ENCODE results near the gene MEIOB.

The MEIOB gene

DNA sequence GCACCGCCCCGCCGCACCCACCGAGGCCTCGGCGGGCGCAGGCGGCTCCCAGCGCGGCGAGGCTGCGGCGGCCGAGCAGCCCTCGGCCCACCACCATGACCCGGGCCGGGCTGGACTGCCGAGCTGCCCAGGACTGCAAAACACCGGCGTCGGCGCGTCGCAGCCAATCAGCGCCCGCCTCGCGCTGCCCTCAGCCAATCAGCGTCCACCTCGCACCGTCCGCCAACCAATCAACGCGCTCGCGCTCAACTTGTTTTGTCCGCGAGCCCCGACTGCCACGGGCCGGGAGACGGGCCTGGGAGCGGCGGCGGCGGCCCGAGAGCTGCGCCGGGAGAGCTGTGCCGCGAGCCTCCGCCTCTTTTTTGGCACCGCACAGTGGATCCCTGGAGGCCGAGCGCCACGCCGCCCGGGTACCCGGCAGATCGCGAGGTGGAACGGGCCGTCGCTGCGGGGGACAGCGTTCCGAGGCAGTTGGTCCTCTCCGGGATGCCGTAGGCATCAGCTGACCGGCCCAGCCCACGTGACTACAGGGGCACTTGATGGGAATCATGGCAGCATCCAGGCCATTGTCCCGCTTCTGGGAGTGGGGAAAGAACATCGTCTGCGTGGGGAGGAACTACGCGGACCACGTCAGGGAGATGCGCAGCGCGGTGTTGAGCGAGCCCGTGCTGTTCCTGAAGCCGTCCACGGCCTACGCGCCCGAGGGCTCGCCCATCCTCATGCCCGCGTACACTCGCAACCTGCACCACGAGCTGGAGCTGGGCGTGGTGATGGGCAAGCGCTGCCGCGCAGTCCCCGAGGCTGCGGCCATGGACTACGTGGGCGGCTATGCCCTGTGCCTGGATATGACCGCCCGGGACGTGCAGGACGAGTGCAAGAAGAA, 45.0 kb downstream of the MEIOB start, which contains the start of the genes FAHD1 and HAGH:
Gene FAHD1 (plus strand): TSS at position 516 of the 883 bp plus-strand sequence. CDS start 33 bp downstream, at position 549.
Gene HAGH (minus strand): TSS at position 135 of the 883 bp plus-strand sequence. CDS start 38 bp downstream, at position 97.
- FAIRE-seq, result no peak

DNA sequence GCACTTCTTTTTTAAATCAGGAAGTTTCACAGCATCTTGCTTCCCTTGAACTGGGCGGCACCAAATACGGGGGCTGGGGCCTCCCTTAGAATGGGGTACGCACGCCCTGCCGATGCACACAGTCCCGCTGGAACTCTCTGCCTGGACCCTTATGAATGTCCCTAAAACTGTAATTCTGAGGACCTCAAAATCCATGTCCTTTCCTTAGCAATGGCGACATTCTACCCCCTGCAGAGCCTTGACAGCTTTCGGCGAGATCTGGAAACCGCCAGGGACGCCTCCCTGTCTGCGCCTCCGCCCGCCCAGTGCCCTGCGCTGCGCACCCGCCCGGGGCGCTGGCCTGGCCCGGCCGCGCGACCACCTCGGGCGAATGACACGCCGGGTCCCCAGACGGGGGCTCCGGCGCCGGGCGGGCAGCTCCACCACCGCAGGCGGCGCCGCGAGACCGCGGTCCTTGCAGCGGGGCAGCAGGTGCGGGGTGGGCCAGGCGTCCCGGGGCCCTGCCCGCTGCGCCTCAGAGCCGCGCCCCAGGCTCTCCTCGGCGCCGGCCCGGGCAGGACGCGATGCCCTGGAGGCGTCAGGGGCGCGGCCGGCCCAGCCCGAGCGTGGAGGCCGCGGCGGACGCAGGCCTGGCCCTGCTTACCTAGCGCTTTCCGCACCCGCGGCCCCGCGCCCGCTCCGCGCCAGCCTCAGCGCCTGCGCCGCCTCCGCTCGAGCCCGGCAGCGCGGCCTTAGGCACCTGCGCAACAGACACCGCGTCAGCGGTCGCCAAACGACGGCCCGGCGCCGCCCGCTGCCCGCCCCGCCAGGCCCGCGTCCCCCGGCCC, 45.9 kb downstream of the MEIOB start:
- no peak for FAIRE-seq

DNA sequence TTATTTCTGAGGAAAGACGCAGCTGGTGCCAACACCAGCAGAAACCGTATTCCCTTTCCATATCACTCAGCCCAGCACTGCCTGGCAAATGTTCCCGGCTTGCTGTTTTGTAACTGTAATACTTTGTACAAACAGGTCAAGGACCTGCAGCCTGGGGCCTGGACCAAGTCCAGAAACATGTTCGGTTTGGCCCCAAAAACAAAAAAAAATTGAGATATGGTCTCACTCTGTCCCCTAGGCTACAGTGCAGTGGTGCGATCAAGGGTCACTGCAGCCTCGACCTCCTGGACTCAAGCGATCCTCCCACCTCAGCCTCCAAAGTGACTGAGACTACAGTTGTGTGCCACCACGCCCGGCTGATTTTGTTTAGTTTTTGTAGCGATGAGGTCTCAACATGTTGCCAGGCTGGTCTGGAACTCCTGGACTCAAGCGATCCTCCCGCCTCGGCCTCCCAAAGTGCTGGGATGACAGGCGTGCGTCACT, 46.5 kb downstream of the MEIOB start:
- no peak for FAIRE-seq

DNA sequence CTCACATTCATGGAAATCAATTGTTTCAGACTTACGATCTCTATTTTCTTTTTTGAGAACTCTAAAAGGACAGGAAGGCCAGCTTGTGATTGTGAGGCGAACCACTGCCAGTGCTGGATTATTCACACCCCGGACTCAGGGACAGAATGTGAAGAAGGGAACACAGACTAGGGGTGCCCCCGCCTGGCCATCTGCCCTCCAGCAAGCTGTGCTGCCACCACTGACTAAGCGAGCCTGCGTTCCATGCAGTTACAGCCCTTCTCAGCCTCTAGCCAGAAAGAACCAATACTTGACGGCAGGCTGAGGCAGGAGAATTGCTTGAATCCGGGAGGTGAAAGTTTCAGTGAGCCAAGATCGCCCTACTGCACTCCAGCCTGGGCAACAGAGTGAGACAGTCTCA, 48.1 kb downstream of the MEIOB start:
- peak; percentile 61 for FAIRE-seq

DNA sequence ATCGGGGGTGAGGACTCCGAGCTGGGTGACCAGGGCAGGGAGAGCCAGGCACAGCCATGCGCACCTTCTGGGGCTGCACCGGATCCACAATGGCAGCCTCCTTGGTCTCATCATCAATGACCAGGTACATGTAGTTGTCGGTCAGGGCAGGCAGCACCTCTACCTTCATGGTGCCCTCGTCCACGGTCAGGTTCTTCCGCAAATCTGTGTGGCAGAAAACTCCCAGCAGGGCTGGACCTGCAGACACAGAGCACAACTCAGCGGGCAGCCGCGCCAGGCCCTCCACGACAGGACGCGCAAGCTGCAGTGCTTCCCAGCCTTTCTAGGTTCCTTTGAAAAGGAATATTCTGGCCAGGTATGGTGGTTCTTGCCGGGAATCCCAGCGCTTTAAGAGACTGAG, 49.2 kb downstream of the MEIOB start:
- no peak for FAIRE-seq

DNA sequence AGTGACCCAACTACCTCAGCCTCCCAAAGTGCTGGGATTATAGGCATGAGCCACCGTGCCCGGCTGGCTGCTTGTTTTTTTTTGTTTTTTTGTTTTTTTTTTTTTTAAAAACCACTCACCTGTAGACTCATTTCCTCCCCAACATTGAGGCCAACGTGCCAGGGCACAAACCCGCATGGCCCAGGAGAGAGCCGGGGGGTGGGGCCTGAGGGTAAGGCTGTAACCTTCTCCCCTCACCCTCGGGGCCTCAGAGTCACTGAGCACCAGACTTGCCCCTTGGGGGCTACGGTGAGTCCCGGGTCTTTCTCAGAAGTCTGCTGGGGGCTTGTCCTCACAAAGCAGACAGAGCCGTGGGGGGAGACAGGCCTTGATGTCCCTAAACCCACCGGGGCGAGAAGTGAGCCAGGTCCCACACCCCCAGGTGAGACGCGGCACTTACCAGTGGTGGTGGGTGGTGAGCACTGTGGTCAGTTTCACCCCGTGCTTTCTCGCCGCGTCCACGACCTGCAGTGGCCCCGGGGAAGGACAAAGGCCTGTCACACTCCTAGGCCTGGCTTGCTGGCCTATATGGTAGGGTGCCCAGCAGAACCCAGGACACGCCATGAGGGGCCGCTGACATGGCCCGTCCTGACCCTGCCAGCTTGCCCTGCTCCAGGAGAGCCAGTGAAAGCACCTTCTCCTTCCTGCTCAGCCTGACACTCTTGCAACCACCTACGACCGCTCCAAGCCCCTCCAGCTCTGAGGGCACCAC, 49.9 kb downstream of the MEIOB start:
- FAIRE-seq, result no peak

DNA sequence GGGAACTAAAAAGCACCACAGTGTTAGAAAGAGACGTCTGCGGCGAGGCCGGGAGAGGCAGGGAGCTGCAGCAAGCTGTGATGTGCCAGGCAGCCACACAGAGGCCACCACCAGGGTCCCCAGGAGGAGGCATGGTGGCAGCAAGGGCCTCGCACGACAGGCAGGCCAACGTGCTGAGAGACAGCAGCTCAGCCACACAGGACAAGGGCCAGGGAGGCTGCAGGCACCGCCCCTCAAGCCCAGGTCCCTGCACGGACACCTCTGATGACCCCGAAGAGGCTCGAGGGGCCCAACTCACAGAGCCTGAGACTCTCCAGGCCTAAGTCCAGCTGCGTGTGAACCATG, 51.0 kb downstream of the MEIOB start:
- no peak for FAIRE-seq

DNA sequence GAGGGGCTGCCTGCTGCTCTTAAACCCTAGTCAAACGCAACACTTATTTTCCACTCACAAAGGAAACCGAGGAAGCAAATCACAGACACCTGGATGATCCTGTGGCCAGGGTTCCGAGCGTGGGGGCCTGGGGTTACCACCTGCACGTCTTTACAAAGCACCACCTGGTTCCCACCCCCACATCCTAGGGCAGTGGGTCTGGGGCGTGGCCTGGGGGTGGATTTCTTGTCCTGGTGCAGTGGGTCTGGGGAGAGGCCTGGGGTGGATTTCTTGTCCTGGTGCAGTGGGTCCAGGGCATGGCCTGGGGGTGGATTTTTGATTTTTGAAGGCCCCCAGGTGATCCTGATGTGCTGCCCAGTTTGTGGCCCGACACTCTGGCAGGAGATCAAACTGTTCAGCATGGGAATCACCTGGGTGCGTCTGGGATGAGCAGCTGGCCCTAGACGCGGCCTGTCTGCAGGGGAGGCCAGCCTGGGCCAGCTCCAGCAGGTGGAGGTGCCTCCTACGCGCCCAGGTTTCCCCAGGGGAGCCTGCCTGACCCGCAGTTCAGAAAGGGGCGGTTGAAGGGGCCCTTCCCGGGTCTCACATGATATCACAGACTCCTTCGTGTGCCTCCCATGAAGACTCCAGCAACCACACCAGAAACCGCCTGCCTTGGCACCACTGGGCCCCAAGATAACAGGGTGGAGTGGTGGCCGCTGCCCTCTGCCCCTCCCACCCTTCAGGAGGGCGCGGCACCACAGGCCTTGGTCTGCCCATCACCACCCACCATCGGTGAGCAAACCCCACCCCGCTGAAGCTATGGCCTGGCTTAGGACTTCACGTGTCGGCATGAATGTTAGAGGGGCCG, 51.6 kb downstream of the MEIOB start:
- no peak for FAIRE-seq

DNA sequence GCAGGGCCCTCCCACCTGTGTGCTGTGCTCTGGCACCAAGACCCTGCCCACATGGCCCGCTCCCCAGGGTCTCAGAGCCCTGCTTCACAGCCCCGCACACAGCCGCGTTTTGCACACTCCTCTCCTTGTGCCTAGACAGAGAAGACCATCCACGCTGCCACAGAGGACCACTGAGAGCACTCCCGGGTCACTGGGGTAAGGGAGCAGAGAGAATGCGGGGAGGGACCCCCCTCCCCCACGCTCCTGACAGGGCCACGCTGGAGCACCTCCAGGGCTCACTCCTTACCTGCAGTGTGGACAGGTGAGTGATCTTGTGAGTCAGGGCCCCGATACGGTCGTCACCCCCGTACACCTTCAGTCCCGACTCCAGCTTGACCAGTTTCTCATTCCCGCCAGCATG, 52.4 kb downstream of the MEIOB start:
- FAIRE-seq, result no peak

DNA sequence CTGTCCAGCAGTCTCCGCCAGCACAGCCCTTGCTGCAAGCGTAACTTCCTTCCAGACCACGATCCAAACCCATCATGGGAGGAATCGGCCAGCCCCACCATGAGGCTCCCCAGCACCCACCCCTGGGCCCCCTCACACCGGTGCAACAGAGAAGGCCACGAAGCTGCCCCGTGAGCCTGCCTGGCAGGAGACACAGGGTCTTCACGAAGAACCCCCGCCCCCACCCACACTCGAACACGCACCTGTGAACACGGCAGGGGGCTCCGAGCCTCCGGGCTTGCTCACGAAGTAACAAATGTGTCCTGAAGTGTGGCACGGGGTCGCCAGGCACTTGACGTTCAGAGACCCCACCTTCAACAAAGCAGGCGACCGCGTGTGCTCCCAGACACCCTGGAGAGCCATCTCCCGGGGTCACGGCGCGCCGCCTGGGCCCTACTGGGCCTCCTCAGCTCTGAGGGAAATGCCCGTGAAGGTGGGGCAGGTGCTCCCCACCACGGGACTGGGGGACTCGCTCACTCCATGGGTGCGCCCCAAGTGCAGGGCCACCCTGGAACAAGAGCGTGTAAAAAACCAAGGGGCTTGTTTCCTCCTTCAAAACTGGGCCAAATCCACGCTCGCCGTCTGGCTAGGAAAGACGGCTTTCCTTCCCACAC, 53.0 kb downstream of the MEIOB start:
- FAIRE-seq, result no peak

DNA sequence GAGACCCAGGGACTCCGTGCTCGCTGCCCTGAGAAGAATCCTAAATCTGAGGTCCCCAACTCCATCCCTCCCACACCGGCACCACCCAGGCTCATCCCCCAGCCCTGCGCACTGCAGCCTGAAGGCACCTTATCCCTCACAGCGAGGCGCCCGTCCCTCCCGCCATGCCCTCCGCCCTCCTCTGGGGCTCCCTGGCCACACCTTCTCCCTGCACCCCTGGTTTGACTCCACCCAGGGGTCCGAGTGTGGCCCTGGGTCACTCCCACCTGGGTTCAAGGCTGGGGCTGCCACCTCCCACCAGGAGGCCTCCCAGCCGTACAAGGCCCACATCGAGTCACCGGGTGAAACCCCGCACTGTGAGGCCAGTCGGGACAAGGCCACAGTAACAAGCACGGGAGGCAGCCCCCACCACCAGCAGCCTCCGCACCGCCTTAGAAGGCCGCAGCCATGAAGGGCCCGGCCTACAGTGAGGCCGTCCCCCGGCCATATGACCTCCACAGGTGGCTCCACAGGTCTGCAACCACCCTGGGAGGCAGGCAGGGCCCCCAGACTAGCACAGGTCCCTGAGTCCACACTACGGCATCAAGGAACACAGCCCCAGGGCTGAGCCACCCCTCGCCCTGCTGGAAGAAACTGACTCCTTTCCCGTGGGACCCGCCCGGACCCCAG, 53.6 kb downstream of the MEIOB start:
- FAIRE-seq, result no peak

DNA sequence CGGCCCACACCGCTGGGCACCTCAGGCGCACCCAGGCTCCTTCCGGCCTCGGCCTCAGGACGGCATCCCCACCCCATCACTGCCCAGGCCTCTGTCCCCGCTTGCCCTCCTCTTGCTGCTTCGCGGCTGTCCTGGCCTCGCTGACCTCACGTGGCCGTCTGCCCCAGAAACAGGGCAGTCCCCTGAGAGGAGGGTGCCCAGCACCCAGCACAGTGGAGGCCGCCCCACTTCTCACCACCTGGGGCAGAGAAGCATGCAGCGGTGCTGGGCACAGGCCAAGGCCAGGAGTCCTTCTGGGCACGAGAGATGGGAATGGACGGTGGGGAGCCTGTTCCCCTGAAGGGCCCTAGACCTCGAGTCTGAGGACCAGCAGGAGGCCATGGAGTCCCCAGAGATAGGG, 54.2 kb downstream of the MEIOB start:
- no peak for FAIRE-seq

DNA sequence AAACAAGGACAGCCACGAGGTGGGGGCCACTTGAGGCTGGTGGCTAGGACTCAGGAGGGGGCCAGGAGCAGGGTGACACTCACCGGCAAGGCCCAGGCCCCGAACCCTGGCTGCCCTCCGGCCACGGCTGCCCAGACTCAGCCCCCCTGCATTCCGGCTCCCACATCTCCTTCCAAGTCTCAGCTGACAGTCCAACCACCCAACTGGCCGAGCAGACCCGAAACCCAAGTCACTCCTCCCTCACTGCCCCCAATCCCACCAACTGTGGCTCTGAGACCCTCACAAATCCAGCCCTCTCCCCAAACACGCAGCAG, 54.7 kb downstream of the MEIOB start:
- FAIRE-seq, result no peak

DNA sequence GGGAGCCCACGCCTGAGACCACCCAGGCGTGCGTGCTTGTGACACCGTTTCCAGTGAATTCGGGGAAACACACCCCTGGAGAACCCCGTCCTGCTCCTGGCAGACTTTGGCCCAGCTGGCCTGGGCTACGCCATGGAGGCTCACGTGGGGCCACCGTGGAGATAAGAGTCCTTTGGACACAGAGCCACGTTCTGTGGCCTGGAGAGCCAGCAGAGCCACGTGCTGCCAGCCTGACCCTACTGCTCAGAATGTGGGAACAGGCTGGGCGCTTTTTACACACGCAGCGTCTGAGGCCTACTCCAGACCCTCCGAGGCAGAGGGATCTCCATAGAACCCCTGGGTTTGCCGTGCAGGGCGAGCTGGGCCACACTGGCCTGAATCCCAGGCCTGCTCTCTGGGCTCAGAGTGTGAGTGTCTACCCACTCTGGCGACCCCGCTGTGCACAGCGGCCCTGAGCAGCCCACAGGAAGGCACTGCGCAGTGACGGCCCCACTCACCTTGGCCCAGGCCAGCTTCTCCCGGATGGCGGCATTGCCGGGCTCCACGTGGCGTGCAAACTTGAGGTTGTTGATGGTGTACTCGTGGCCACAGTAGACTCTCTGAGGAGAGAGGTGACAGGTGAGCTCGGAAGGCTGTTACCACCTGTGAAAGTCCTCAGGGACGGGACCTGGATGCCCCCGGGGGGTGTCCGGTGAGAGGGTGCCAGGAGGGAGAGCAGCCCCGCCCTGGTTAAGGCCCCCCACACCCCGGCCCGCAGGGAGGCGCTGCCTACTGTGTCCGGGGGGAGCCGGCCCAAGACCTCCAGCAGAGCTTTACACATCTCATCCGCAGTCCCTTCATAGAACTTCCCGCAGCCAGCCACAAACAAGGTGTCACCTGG, 55.3 kb downstream of the MEIOB start:
- FAIRE-seq, result no peak

DNA sequence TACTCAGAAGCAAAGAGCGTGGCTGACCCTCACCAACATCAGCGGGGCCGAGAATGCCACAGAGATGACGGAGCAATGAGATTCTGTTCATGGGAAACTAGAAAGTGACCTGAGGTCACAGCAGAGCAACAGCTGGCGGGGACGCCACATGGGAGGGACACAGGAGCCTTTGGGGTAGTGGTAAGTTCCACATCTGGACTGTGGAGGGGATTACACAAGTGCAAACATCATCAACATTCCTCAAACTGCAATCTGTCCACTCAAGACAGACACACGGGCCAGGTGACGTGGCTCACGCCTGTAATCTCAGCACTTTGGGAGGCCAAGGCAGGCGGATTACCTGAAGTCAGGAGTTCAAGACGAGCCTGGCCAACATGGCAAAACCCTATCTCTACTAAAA, 56.5 kb downstream of the MEIOB start:
- FAIRE-seq, result no peak

DNA sequence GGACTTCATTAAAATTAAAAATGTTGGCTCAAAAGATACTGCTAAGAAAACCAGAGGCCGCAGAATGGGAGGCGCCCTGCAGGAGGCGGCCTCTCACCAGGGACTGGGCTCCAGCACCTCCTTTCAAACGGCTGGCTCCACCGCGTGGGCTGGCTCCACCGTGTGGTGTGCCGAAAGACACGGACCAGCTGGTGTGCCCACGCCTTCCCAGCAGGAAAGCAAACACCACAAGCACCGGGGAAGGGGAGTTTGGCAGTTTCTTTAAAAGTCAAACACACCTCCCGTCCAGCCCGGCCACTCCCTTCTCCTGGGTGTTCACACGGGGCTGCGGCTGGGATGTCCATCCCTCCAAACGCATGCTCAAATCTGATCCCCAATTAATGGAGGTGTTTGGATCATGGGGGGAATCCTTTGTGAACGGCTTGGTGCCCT, 59.2 kb downstream of the MEIOB start:
- no peak for FAIRE-seq

DNA sequence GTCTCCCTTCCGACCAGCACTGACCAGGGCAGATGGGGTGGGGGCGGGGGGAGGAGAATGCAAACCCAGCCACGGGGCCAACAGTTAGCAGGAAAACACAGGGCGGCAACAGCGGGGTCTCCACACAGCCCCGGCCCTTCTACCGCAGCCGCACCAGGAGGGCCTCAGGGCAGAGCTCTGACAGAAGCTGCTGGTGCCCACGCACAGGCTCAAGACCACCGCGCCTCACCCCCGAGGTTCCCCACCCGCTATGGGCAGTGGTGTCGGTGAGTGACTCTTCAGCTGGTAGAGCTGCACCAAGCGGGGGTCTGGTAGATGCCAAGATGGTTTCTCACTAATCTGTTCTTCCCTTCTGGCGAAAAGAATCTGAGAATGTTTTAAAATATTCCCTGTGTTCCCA, 61.4 kb downstream of the MEIOB start:
- no peak for FAIRE-seq

DNA sequence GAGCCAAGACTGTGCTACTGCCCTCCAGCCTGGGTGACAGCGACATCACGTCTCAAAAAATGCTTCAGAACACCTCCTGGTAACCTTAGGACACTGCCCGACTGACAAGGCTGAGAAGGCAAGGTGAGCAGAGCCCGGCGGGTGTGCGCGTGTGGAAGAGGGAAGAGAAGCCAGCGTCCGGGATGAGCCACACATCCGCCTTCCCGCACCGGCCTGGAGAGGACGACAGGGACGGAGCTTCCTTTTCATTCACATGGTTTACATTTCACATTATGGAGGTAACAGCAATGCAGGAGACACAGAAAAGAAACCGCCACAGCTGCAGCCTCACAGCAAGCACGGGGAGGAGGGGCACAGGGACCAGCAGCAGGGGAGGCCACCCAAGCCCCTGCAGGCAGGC, 61.9 kb downstream of the MEIOB start:
- no peak for FAIRE-seq

DNA sequence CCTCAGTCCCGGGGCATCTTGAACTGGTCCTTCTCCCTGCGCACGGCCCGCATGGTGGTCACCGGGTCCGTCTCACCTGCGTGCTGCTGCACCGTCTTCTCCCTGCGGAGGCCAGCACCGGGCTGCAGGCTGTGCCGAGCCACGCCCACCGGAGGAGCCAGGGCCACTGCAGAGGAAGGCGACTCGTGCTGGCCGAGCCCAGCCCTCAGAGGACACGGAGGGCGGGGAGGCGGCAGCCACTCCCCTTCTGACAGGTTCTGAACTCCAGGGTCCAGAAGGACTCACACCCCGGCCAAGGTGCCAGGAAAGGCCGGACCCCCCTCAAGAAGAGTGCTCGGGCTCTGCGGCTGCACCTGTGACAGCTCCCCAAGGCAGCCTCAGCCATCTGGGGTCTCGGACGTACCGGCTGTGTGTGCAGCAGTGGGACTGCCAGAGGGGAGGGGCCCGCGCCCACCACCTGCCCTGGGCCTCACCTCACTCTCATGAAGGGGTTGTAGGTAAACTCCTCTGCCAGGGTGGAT, 62.6 kb downstream of the MEIOB start:
- no peak for FAIRE-seq

DNA sequence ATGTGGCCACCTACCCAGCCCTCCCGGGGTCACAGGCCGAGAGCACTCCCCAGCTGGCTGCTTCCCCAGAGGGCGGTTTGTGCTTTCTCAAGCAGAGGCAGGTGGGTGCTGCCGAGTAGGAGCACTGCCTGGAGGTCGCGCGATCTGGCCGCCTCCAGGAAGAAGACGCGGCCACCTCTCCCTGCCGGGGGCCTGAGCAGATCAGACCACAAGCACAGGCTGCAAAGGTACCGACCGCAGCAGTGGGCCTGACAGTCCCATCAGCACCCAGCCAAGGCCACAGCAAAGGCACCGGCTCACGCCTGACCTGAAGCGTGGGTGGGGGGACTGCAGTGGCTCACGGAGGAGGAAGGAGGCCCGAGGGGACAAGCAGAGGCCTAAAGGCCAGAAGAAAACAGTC, 63.3 kb downstream of the MEIOB start:
- no peak for FAIRE-seq
